HepG2 (cell line): ENCODE results near the gene SORBS2. TPM values are rescaled to one million over a fixed set of nuclear protein-coding genes. Genes with fewer than 3 reads are reported as not detected.
A peak's percentile ranks its signal among the peaks of the same experiment; 100 is the strongest.

Source experiments
- ATAC-seq: fragments of 200-7000 bp; cut with Tn5 transposase; 3 replicates; pipeline ENCODE4 v1.9.1; 2020; ENCODE audit warnings: mild to moderate bottlenecking, moderate library complexity
- BruUV-seq: library from RNA; stranded (reverse); fragments of 400-500 nt; replicated peaks from 2 replicates; lab custom pipeline; 2021; lab: Mats Ljungman, UMichigan
- CTCF ChIA-PET: fragments of 300-600 bp; formaldehyde crosslinking; extraction: SDS; loops from one replicate; lab custom pipeline; 2021; ENCODE audit warnings: low total read pairs, inconsistent platforms, low intra/inter-chr PET ratio; lab: Yijun Ruan, JAX
- POLR2A ChIA-PET: fragments of 350-600 bp; sonication (Branson Sonifier 250); formaldehyde crosslinking; loops from one replicate; lab custom pipeline; 2020; ENCODE audit warnings: antibody characterized with exemption, inconsistent platforms; lab: Yijun Ruan, JAX
- DNase-seq: peaks from one replicate; pipeline ENCODE4 v3.0.0-alpha.2; 2015; ENCODE audit warnings: low spot score
- FAIRE-seq: peaks from 3 replicates; lab custom pipeline; 2011; peaks lifted over from hg19 to GRCh38; lab: Jason Lieb, UNC
- H2AFZ ChIP-seq: one replicate; pipeline ENCODE4 v1.6.1; 2011; ENCODE audit warnings: low read length, inconsistent platforms
- H3K27ac ChIP-seq: fragments of 300-600 bp; 3 replicates; pipeline ENCODE4 v1.8.0; 2011; ENCODE audit warnings: mixed run types, mild to moderate bottlenecking, mixed read lengths, low read length, inconsistent platforms; ENCODE audit not compliant: insufficient read depth; ENCODE audit errors: extremely low read length
- H3K27me3 ChIP-seq, 2 experiments: fragments of 200-600 bp in 1 of 2; 2 replicates in 1 of 2; 3 replicates in 1 of 2; pipeline versions ENCODE4 v1.6.0 to v1.8.0; 2011; ENCODE audit warnings: low read length in 2 of 2, mild to moderate bottlenecking in 2 of 2, moderate library complexity in 2 of 2, inconsistent platforms in 1 of 2; ENCODE audit not compliant: insufficient read depth in 2 of 2, control insufficient read depth in 1 of 2
- H3K36me3 ChIP-seq, 2 experiments: fragments of 200-600 bp in 1 of 2; replicated peaks in 1 of 2; 2 replicates in 1 of 2; 3 replicates in 1 of 2; pipeline versions ENCODE4 v1.5.1 to v1.8.0; 2011; ENCODE audit warnings: low read length in 2 of 2, inconsistent platforms in 1 of 2; ENCODE audit not compliant: insufficient read depth in 2 of 2, control insufficient read depth in 1 of 2
- H3K4me1 ChIP-seq: 2 replicates; pipeline ENCODE4 v1.5.1; 2012; ENCODE audit warnings: low read length, inconsistent platforms; ENCODE audit not compliant: insufficient read depth
- H3K4me2 ChIP-seq: 2 replicates; pipeline ENCODE4 v1.6.0; 2011; ENCODE audit warnings: low read depth, low read length, inconsistent platforms
- H3K4me3 ChIP-seq, 3 experiments: fragments of 200-600 bp in 1 of 3; sonication (generic), shearing (Covaris generic) in 1 of 3; replicated peaks in 1 of 3; 2 replicates each; pipeline ENCODE4 v1.5.1; 2011 to 2016; ENCODE audit warnings: low read length in 3 of 3, inconsistent platforms in 2 of 3, low read depth in 2 of 3, mild to moderate bottlenecking in 2 of 3, control low read depth in 1 of 3, mixed read lengths in 1 of 3; ENCODE audit not compliant: insufficient read depth in 1 of 3
- H3K79me2 ChIP-seq: one replicate; pipeline ENCODE4 v1.6.1; 2011; ENCODE audit warnings: low read length, inconsistent platforms; ENCODE audit not compliant: insufficient read depth
- H3K9ac ChIP-seq: 2 replicates; pipeline ENCODE4 v1.6.0; 2011; ENCODE audit warnings: mild to moderate bottlenecking, low read depth, low read length, inconsistent platforms; ENCODE audit not compliant: insufficient read depth
- H3K9me3 ChIP-seq: 2 replicates; pipeline ENCODE4 v1.5.1; 2012; ENCODE audit warnings: mild to moderate bottlenecking, low read length
- H4K20me1 ChIP-seq: 2 replicates; pipeline ENCODE4 v1.6.0; 2011; ENCODE audit warnings: inconsistent platforms, mild to moderate bottlenecking, low read length, moderate library complexity; ENCODE audit not compliant: insufficient read depth
- CHCHD3 ChIP-seq: sonication (generic); formaldehyde crosslinking; IDR thresholded peaks from 2 replicates; pipeline ENCODE4 v1.8.0; 2022; ENCODE audit warnings: mild to moderate bottlenecking, missing genetic modification reagents, moderate library complexity
- FOXP1 ChIP-seq, 2 experiments: fragments of 450-650 bp in 1 of 2; IDR thresholded peaks; 2 replicates each; pipeline ENCODE4 v1.6.1; 2017 to 2018; ENCODE audit warnings: antibody characterized with exemption in 1 of 2
- MAFG ChIP-seq: sonication (generic); formaldehyde crosslinking; IDR thresholded peaks from 2 replicates; pipeline ENCODE4 v1.5.1; 2020; ENCODE audit warnings: mild to moderate bottlenecking, missing genetic modification reagents
- MIER3 ChIP-seq: IDR thresholded peaks from 2 replicates; pipeline ENCODE4 v1.6.1; 2016; ENCODE audit warnings: missing compliant biosample characterization, borderline replicate concordance
- SAP130 ChIP-seq: IDR thresholded peaks from 2 replicates; pipeline ENCODE4 v1.6.1; 2016; ENCODE audit warnings: low read depth
- ZNF367 ChIP-seq: sonication (generic); formaldehyde crosslinking; IDR thresholded peaks from 2 replicates; pipeline ENCODE4 v1.4.0; 2020; ENCODE audit warnings: missing genetic modification reagents, borderline replicate concordance
- ZNF703 ChIP-seq: sonication (generic); formaldehyde crosslinking; IDR thresholded peaks from 2 replicates; pipeline ENCODE4 v1.5.1; 2020; ENCODE audit warnings: missing genetic modification reagents, mild to moderate bottlenecking, moderate library complexity, borderline replicate concordance
- ZSCAN9 ChIP-seq: IDR thresholded peaks from 2 replicates; pipeline ENCODE4 v1.6.1; 2016; ENCODE audit warnings: borderline replicate concordance
- WGBS: methylation state at CpG from one replicate; pipeline ENCODE4 v1.1.6; 2017; ENCODE audit warnings: low lambda C conversion rate; 5-methylcytosine and 5-hydroxymethylcytosine counted together
- in situ Hi-C: cut with HindIII; loops from 2 replicates; pipeline ENCODE4 v1.10.0; 2017; ENCODE audit warnings: low pct_unique_long_range_greater_than_20kb; ENCODE audit not compliant: extremely low pct_ligation_motif_present
- intact Hi-C: fragments of 100-400 bp; cut with micrococcal nuclease; formaldehyde crosslinking; loops from one replicate; pipeline ENCODE4 v1.10.0; 2022; ENCODE audit not compliant: unreplicated experiment
- polyA plus RNA-seq, 8 experiments: library from polyadenylated mRNA; depleted of rRNA in 3 of 8; stranded (reverse) in 7 of 8; unstranded in 1 of 8; fragments of >200 nt; fragmentation: Illumina TruSeq in 4 of 8; extraction: Trizol in 4 of 8; gene quantifications; 2 replicates each; pipeline versions ENCODE4 v1.2.1 to v1.2.3, GENCODE V29; 2011 to 2016; ENCODE audit warnings: low read depth in 4 of 8, missing spikeins in 1 of 8, mixed read lengths in 1 of 8; ENCODE audit not compliant: insufficient read depth in 1 of 8
- total RNA-seq, 5 experiments: library from RNA; depleted of rRNA; stranded (reverse); fragments of >200 nt; fragmentation: Illumina TruSeq; extraction: Trizol; gene quantifications; 2 replicates each; pipeline ENCODE4 v1.2.3, GENCODE V29; 2016; ENCODE audit warnings: low read depth in 1 of 5
- TF ChIP-seq, protein P1 (sequence below): fragments of 450-650 bp; IDR thresholded peaks from 2 replicates; pipeline ENCODE4 v1.6.1; 2017
- TF ChIP-seq, protein P2 (sequence below): sonication (generic); formaldehyde crosslinking; IDR thresholded peaks from 2 replicates; pipeline ENCODE4 v1.5.1; 2020; ENCODE audit warnings: mild to moderate bottlenecking, moderate library complexity, missing genetic modification reagents
- TF ChIP-seq, protein P3 (sequence below): IDR thresholded peaks from 2 replicates; pipeline ENCODE4 v1.6.1; 2012; ENCODE audit warnings: low read length, improper control_type of control experiment
- TF ChIP-seq, protein P4 (sequence below): sonication (generic); formaldehyde crosslinking; IDR thresholded peaks from 2 replicates; pipeline ENCODE4 v1.4.0; 2020; ENCODE audit warnings: missing genetic modification reagents

SORBS2 gene
- total and polyA plus RNA-seq, 2 of the 13 experiments (the other 11 are each of a cell fraction or from before 2014, with no cell fraction given), result 25.0 to 80.5 TPM

DNA sequence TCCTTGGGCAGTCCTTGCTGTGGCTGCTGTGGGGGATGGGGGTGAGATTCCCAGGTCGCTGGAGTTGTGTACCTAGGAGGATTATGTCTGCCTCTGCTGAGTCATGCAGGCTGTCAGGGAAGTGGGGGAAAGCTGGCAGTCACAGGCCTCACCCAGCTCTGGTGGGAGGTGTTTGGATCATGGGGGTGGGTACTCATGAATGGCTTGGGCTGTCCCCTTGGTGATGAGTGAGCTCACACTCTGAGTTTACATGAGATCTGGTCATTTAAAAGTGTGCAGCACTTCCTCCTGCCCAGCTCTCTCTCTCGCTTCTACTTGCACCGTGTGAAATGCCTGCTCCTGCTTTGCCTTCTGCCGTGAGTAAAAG lies 252.1 kb downstream of the SORBS2 start:
- Histone ChIP-seq H3K27me3 (no peaks in the 10 kb centered on the region; a peak in 1 of 5 replicates), H3K36me3 (no peaks in the 10 kb centered on the region), H3K9me3 (no peaks in the 10 kb centered on the region), H3K4me3 (no peak overlapping the region), H3K79me2 (no peaks in the 10 kb centered on the region), H3K9ac (no peak overlapping the region), H3K4me2 (peak overlapping the region; percentile 18; the same call in 1 of the 2 replicates), H3K27ac (peak overlapping the region; percentile 35), H4K20me1 (no peaks in the 10 kb centered on the region), H3K4me1 (peaks cover 15% of the 10 kb centered on the region), H2AFZ (peak overlapping the region; percentile 54)
- 65% methylated on average over 3 of the region's 4 CpGs for WGBS
- in situ Hi-C loops (no loop called here), intact Hi-C loops (no loop called here)
- ChIA-PET POLR2A (interaction anchor here (0.6 to 1.1 kb wide), 7 partner anchors 8 to 179 kb away, joined by 3 to 4 read pairs (median 3); partner anchors contain the start of gene PDLIM3), CTCF (no interaction called here)
- DNase-seq, result peak; percentile 61
- no TSS peak for BruUV-seq
- peak; percentile 68 for ATAC-seq
- FAIRE-seq, result no peak
- TF ChIP-seq, protein P1, sequence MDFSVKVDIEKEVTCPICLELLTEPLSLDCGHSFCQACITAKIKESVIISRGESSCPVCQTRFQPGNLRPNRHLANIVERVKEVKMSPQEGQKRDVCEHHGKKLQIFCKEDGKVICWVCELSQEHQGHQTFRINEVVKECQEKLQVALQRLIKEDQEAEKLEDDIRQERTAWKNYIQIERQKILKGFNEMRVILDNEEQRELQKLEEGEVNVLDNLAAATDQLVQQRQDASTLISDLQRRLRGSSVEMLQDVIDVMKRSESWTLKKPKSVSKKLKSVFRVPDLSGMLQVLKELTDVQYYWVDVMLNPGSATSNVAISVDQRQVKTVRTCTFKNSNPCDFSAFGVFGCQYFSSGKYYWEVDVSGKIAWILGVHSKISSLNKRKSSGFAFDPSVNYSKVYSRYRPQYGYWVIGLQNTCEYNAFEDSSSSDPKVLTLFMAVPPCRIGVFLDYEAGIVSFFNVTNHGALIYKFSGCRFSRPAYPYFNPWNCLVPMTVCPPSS, result no peak
- TF ChIP-seq, protein P2, sequence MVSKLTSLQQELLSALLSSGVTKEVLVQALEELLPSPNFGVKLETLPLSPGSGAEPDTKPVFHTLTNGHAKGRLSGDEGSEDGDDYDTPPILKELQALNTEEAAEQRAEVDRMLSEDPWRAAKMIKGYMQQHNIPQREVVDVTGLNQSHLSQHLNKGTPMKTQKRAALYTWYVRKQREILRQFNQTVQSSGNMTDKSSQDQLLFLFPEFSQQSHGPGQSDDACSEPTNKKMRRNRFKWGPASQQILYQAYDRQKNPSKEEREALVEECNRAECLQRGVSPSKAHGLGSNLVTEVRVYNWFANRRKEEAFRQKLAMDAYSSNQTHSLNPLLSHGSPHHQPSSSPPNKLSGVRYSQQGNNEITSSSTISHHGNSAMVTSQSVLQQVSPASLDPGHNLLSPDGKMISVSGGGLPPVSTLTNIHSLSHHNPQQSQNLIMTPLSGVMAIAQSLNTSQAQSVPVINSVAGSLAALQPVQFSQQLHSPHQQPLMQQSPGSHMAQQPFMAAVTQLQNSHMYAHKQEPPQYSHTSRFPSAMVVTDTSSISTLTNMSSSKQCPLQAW (CRISPR knock-in tag), result 0 out of 2 replicates have a peak, but pooled peaks have one; percentile 37
- TF ChIP-seq MIER3 (CRISPR knock-in tag) (no peak), SAP130 (CRISPR knock-in tag) (0 out of 2 replicates have a peak, but pooled peaks have one; percentile 32), ZNF367 (no peak), MAFG (CRISPR knock-in tag) (peak; percentile 67; the same call in 1 of the 2 replicates), ZNF703 (CRISPR knock-in tag) (no peak), FOXP1 (IDR thresholded peaks at IDR 0.05) (no peak), FOXP1 (CRISPR knock-in tag; IDR thresholded peaks at IDR 0.05) (0 out of 2 replicates have a peak, but pooled peaks have one; percentile 5), CHCHD3 (CRISPR knock-in tag) (no peak), ZSCAN9 (CRISPR knock-in tag) (no peak)
- TF ChIP-seq, protein P3, sequence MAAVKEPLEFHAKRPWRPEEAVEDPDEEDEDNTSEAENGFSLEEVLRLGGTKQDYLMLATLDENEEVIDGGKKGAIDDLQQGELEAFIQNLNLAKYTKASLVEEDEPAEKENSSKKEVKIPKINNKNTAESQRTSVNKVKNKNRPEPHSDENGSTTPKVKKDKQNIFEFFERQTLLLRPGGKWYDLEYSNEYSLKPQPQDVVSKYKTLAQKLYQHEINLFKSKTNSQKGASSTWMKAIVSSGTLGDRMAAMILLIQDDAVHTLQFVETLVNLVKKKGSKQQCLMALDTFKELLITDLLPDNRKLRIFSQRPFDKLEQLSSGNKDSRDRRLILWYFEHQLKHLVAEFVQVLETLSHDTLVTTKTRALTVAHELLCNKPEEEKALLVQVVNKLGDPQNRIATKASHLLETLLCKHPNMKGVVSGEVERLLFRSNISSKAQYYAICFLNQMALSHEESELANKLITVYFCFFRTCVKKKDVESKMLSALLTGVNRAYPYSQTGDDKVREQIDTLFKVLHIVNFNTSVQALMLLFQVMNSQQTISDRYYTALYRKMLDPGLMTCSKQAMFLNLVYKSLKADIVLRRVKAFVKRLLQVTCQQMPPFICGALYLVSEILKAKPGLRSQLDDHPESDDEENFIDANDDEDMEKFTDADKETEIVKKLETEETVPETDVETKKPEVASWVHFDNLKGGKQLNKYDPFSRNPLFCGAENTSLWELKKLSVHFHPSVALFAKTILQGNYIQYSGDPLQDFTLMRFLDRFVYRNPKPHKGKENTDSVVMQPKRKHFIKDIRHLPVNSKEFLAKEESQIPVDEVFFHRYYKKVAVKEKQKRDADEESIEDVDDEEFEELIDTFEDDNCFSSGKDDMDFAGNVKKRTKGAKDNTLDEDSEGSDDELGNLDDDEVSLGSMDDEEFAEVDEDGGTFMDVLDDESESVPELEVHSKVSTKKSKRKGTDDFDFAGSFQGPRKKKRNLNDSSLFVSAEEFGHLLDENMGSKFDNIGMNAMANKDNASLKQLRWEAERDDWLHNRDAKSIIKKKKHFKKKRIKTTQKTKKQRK, result no peak
- TF ChIP-seq, protein P4, sequence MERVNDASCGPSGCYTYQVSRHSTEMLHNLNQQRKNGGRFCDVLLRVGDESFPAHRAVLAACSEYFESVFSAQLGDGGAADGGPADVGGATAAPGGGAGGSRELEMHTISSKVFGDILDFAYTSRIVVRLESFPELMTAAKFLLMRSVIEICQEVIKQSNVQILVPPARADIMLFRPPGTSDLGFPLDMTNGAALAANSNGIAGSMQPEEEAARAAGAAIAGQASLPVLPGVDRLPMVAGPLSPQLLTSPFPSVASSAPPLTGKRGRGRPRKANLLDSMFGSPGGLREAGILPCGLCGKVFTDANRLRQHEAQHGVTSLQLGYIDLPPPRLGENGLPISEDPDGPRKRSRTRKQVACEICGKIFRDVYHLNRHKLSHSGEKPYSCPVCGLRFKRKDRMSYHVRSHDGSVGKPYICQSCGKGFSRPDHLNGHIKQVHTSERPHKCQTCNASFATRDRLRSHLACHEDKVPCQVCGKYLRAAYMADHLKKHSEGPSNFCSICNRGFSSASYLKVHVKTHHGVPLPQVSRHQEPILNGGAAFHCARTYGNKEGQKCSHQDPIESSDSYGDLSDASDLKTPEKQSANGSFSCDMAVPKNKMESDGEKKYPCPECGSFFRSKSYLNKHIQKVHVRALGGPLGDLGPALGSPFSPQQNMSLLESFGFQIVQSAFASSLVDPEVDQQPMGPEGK, result peak; percentile 15; the same call in 1 of the 2 replicates
